Measurements from ENCODE around the gene ZNF862.
"Not testable (repeated sequence)": the region's sequence is repeated elsewhere in the genome, so short reads cannot be mapped to it uniquely, and the experiment has no call there.

DNA sequence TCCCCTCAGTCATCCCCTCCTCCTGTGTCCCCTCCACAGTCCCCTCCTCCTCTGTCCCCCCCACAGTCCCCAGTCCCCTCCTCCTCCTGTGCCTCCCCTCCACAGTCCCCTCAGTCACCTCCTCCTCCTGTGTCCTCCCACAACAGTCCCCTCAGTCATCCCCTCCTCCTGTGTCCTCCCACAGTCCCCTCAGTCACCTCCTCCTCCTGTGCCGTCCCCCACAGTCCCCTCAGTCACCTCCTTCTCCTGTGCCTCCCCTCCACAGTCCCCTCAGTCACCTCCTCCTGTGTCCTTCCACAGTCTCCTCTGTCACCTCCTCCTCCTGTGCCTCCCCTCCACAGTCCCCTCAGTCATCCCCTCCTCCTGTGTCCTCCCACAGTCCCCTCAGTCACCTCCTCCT is 7.6 kb upstream of the ZNF862 start:
- TF ChIP-seq, protein P1, sequence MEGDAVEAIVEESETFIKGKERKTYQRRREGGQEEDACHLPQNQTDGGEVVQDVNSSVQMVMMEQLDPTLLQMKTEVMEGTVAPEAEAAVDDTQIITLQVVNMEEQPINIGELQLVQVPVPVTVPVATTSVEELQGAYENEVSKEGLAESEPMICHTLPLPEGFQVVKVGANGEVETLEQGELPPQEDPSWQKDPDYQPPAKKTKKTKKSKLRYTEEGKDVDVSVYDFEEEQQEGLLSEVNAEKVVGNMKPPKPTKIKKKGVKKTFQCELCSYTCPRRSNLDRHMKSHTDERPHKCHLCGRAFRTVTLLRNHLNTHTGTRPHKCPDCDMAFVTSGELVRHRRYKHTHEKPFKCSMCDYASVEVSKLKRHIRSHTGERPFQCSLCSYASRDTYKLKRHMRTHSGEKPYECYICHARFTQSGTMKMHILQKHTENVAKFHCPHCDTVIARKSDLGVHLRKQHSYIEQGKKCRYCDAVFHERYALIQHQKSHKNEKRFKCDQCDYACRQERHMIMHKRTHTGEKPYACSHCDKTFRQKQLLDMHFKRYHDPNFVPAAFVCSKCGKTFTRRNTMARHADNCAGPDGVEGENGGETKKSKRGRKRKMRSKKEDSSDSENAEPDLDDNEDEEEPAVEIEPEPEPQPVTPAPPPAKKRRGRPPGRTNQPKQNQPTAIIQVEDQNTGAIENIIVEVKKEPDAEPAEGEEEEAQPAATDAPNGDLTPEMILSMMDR (conservative IDR thresholded peaks at IDR 0.05; ENCODE audit: low read depth, low read length), result not testable (repeated sequence)
- not testable (repeated sequence) for TF ChIP-seq EZH2 (IDR thresholded peaks at IDR 0.05; ENCODE audit: borderline replicate concordance, low read depth, low read length, poor library complexity, severe bottlenecking)
